CD14-positive monocyte (primary cell): Measurements from ENCODE around the gene LRRC4C. TPM values are rescaled to one million over a fixed set of nuclear protein-coding genes. Genes with fewer than 3 reads are reported as not detected.

ENCODE experiments used
- DNase-seq, 3 donors: peaks; one replicate each; pipeline ENCODE4 v3.0.0-alpha.2; 2011 to 2022
- H2AFZ ChIP-seq: 2 replicates; pipeline ENCODE4 v1.6.0; 2012; ENCODE audit warnings: mild to moderate bottlenecking, low read depth, low read length, inconsistent platforms; ENCODE audit not compliant: insufficient read depth, poor library complexity, severe bottlenecking
- H3K27ac ChIP-seq, 2 donors: 1 replicate in 1 of 2; 2 replicates in 1 of 2; pipeline ENCODE4 v1.5.1; 2012 to 2013; ENCODE audit warnings: low read length in 2 of 2, control low read depth in 1 of 2, inconsistent platforms in 1 of 2, low read depth in 1 of 2, mild to moderate bottlenecking in 1 of 2
- H3K27me3 ChIP-seq, 2 donors: one replicate each; pipeline versions ENCODE4 v1.6.0 to v1.6.1; 2011 to 2013; ENCODE audit warnings: low read length in 2 of 2; ENCODE audit not compliant: control insufficient read depth in 2 of 2, insufficient read depth in 2 of 2
- H3K36me3 ChIP-seq, 2 donors: replicated peaks in 1 of 2; 1 replicate in 1 of 2; 2 replicates in 1 of 2; pipeline versions ENCODE4 v1.5.1 to v1.6.1; 2012 to 2013; ENCODE audit warnings: low read length in 2 of 2, control low read depth in 1 of 2, inconsistent platforms in 1 of 2, mild to moderate bottlenecking in 1 of 2; ENCODE audit not compliant: insufficient read depth in 2 of 2, control insufficient read depth in 1 of 2
- H3K4me1 ChIP-seq, 2 donors: 1 replicate in 1 of 2; 2 replicates in 1 of 2; pipeline versions ENCODE4 v1.5.1 to v1.6.1; 2012 to 2013; ENCODE audit warnings: low read length in 2 of 2, control low read depth in 1 of 2, inconsistent platforms in 1 of 2, mild to moderate bottlenecking in 1 of 2, moderate library complexity in 1 of 2; ENCODE audit not compliant: insufficient read depth in 2 of 2, control insufficient read depth in 1 of 2
- H3K4me2 ChIP-seq: replicated peaks from 2 replicates; pipeline ENCODE3; 2012; ENCODE audit warnings: low read length, moderate library complexity, mild to moderate bottlenecking; ENCODE audit not compliant: poor library complexity, severe bottlenecking; ENCODE audit errors: extremely low read depth
- H3K4me3 ChIP-seq, 3 experiments: fragments of 200-600 bp in 1 of 3; sonication (generic) in 1 of 3; replicated peaks in 1 of 3; 1 replicate in 2 of 3; 2 replicates in 1 of 3; pipeline ENCODE4 v1.5.1; 2011 to 2013; ENCODE audit warnings: low read length in 3 of 3, mild to moderate bottlenecking in 3 of 3, control low read depth in 2 of 3, low read depth in 2 of 3, inconsistent platforms in 1 of 3, moderate library complexity in 1 of 3
- H3K79me2 ChIP-seq: 2 replicates; pipeline ENCODE4 v1.6.0; 2012; ENCODE audit warnings: mild to moderate bottlenecking, control low read depth, inconsistent platforms, low read length, moderate library complexity; ENCODE audit not compliant: insufficient read depth
- H3K9ac ChIP-seq: 2 replicates; pipeline ENCODE4 v1.6.0; 2017; ENCODE audit warnings: low read length, mild to moderate bottlenecking; ENCODE audit not compliant: insufficient read depth, poor library complexity, severe bottlenecking
- H3K9me3 ChIP-seq, 2 donors: replicated peaks in 1 of 2; 1 replicate in 1 of 2; 2 replicates in 1 of 2; pipeline versions ENCODE4 v1.5.1 to v1.6.1; 2012 to 2013; ENCODE audit warnings: low read length in 2 of 2, control low read depth in 1 of 2; ENCODE audit not compliant: control insufficient read depth in 1 of 2, insufficient read depth in 1 of 2
- H4K20me1 ChIP-seq: 2 replicates; pipeline ENCODE4 v1.6.0; 2012; ENCODE audit warnings: mild to moderate bottlenecking, low read length, control low read depth, moderate library complexity; ENCODE audit not compliant: insufficient read depth
- H3K27ac Mint-ChIP-seq, 7 donors: one replicate each; pipeline ENCODE4 v1.8.0; 2020; ENCODE audit warnings: mild to moderate bottlenecking in 7 of 7, mixed read lengths in 7 of 7, moderate library complexity in 6 of 7, inconsistent platforms in 2 of 7
- H3K27me3 Mint-ChIP-seq, 3 donors: one replicate each; pipeline ENCODE4 v1.8.0; 2021 to 2022; ENCODE audit warnings: low read depth in 3 of 3, mild to moderate bottlenecking in 3 of 3, mixed read lengths in 3 of 3, moderate library complexity in 3 of 3, inconsistent platforms in 1 of 3
- H3K36me3 Mint-ChIP-seq, 2 donors: one replicate each; pipeline ENCODE4 v1.8.0; 2020; ENCODE audit warnings: mixed read lengths in 2 of 2, inconsistent platforms in 1 of 2, mild to moderate bottlenecking in 1 of 2
- H3K4me1 Mint-ChIP-seq: one replicate; pipeline ENCODE4 v1.8.0; 2020; ENCODE audit warnings: mild to moderate bottlenecking, mixed read lengths
- H3K4me3 Mint-ChIP-seq, 2 donors: one replicate each; pipeline ENCODE4 v1.8.0; 2020; ENCODE audit warnings: mild to moderate bottlenecking in 2 of 2, mixed read lengths in 2 of 2, moderate library complexity in 1 of 2
- H3K9me3 Mint-ChIP-seq, 7 donors: one replicate each; pipeline ENCODE4 v1.8.0; 2020 to 2022; ENCODE audit warnings: mixed read lengths in 7 of 7, mild to moderate bottlenecking in 6 of 7, moderate library complexity in 6 of 7, inconsistent platforms in 2 of 7
- CTCF ChIP-seq: fragments of 200-600 bp; IDR thresholded peaks from one replicate; pipeline ENCODE4 v1.8.0; 2022; ENCODE audit warnings: antibody characterized with exemption, mild to moderate bottlenecking
- WGBS: methylation state at CpG from one replicate; pipeline ENCODE4 v1.1.5; 2013; ENCODE audit warnings: missing lambda C conversion rate; ENCODE audit not compliant: insufficient coverage; 5-methylcytosine and 5-hydroxymethylcytosine counted together
- intact Hi-C, 2 donors: fragments of 100-400 bp; cut with micrococcal nuclease; formaldehyde crosslinking; loops; one replicate each; pipeline versions ENCODE4 v1.15.0 to v1.15.1; 2023
- polyA plus RNA-seq, 3 donors: library from polyadenylated mRNA; depleted of rRNA in 1 of 3; unstranded in 2 of 3; stranded (reverse) in 1 of 3; fragments of 300-500 nt in 2 of 3; fragments of >200 nt in 1 of 3; fragmentation: Illumina TruSeq in 2 of 3; gene quantifications; 1 replicate in 2 of 3; 2 replicates in 1 of 3; pipeline ENCODE4 v1.2.3, GENCODE V29; 2012 to 2021

The LRRC4C gene
- polyA plus RNA-seq, 3 donors = not detected

GRCh38 chr11:40986320-40986719 is 473.1 kb downstream of the LRRC4C start:
- H4K20me1 ChIP-seq = no peaks in the 10 kb centered on the region
- H3K79me2 ChIP-seq = no peaks in the 10 kb centered on the region
- no peaks in the 10 kb centered on the region for H3K36me3 ChIP-seq
- Mint-ChIP-seq H3K27ac (no peak overlapping the region), H3K27me3 (no peaks in the 10 kb centered on the region), H3K4me1 (no peaks in the 10 kb centered on the region), H3K9me3 (peaks cover 0 to 7% (median 2%) of the 10 kb centered on the region in 7 donors), H3K4me3 (no peak overlapping the region), H3K36me3 (no peaks in the 10 kb centered on the region)
- no peak overlapping the region for H3K9ac ChIP-seq
- H3K27me3 ChIP-seq = no peaks in the 10 kb centered on the region
- no peak overlapping the region for H2AFZ ChIP-seq
- H3K9me3 ChIP-seq = peaks cover 0 to 3% of the 10 kb centered on the region in 2 donors
- no peak overlapping the region for H3K4me2 ChIP-seq
- H3K27ac ChIP-seq = no peak overlapping the region
- no peaks in the 10 kb centered on the region for H3K4me1 ChIP-seq
- WGBS = no CpG with 5 or more reads among the region's 3 CpGs
- intact Hi-C loops = no loop called here
- DNase-seq = no peak
- no peak for TF ChIP-seq CTCF
- H3K4me3 ChIP-seq = no peak overlapping the region

GRCh38 chr11:40975076-40975475 is 484.4 kb downstream of the LRRC4C start:
- peaks cover 10 to 17% of the 10 kb centered on the region in 2 donors for H3K9me3 ChIP-seq
- Mint-ChIP-seq H3K9me3 (peaks cover 0 to 16% (median 10%) of the 10 kb centered on the region in 7 donors), H3K27ac (no peak overlapping the region), H3K4me3 (no peak overlapping the region), H3K4me1 (no peaks in the 10 kb centered on the region), H3K27me3 (no peaks in the 10 kb centered on the region), H3K36me3 (no peaks in the 10 kb centered on the region)
- H3K27ac ChIP-seq = no peak overlapping the region
- no peak overlapping the region for H3K9ac ChIP-seq
- no peaks in the 10 kb centered on the region for H3K36me3 ChIP-seq
- TF ChIP-seq CTCF = no peak
- no peak for DNase-seq
- no peak overlapping the region for H2AFZ ChIP-seq
- H3K27me3 ChIP-seq = no peaks in the 10 kb centered on the region
- no peaks in the 10 kb centered on the region for H3K79me2 ChIP-seq
- H3K4me1 ChIP-seq = no peaks in the 10 kb centered on the region
- no peak overlapping the region for H3K4me3 ChIP-seq
- H4K20me1 ChIP-seq = no peaks in the 10 kb centered on the region
- intact Hi-C loops = no loop called here
- H3K4me2 ChIP-seq = no peak overlapping the region
- WGBS = no CpG with 5 or more reads among the region's 2 CpGs
